ENCODE results near the gene SLC35A5.

The SLC35A5 gene

GRCh38 chr3:112531358-112531781 lies 30.5 kb upstream of the SLC35A5 start:
- TF ChIP-seq REST (IDR thresholded peaks at IDR 0.05; ENCODE audit: insufficient read depth in 1 of 2, low read depth in 2 of 2, low read length in 2 of 2) (no peak), FOXP2 (optimal IDR thresholded peaks at IDR 0.05; ENCODE audit: borderline replicate concordance, extremely low read depth, extremely low read length, insufficient read depth) (no peak), POLR2AphosphoS5 (IDR thresholded peaks at IDR 0.05; ENCODE audit: low read depth, low read length) (no peak), TAF1 (IDR thresholded peaks at IDR 0.05; ENCODE audit: borderline replicate concordance, insufficient read depth, low read length) (no peak), SIN3A (IDR thresholded peaks at IDR 0.05; ENCODE audit: borderline replicate concordance, insufficient read depth, low read length) (no peak)

GRCh38 chr3:112539825-112540650 lies 21.8 kb upstream of the SLC35A5 start:
- TF ChIP-seq TAF1 (IDR thresholded peaks at IDR 0.05; ENCODE audit: borderline replicate concordance, insufficient read depth, low read length) (no peak), REST (IDR thresholded peaks at IDR 0.05; ENCODE audit: insufficient read depth in 1 of 2, low read depth in 2 of 2, low read length in 2 of 2) (no peak), POLR2AphosphoS5 (IDR thresholded peaks at IDR 0.05; ENCODE audit: low read depth, low read length) (no peak), SIN3A (IDR thresholded peaks at IDR 0.05; ENCODE audit: borderline replicate concordance, insufficient read depth, low read length) (no peak), FOXP2 (optimal IDR thresholded peaks at IDR 0.05; ENCODE audit: borderline replicate concordance, extremely low read depth, extremely low read length, insufficient read depth) (no peak)

- TF ChIP-seq TAF1 (IDR thresholded peaks at IDR 0.05; ENCODE audit: borderline replicate concordance, insufficient read depth, low read length) (no peak), POLR2AphosphoS5 (IDR thresholded peaks at IDR 0.05; ENCODE audit: low read depth, low read length) (no peak), SIN3A (IDR thresholded peaks at IDR 0.05; ENCODE audit: borderline replicate concordance, insufficient read depth, low read length) (no peak), FOXP2 (optimal IDR thresholded peaks at IDR 0.05; ENCODE audit: borderline replicate concordance, extremely low read depth, extremely low read length, insufficient read depth) (no peak), REST (IDR thresholded peaks at IDR 0.05; ENCODE audit: insufficient read depth in 1 of 2, low read depth in 2 of 2, low read length in 2 of 2) (no peak)
These were observed 15.6 kb upstream of the SLC35A5 start for GRCh38 chr3:112546216-112546759.

GRCh38 chr3:112550859-112551258 lies 11.0 kb upstream of the SLC35A5 start:
- no peak for TF ChIP-seq REST (IDR thresholded peaks at IDR 0.05; ENCODE audit: insufficient read depth in 1 of 2, low read depth in 2 of 2, low read length in 2 of 2)
- TF ChIP-seq POLR2AphosphoS5 (IDR thresholded peaks at IDR 0.05; ENCODE audit: low read depth, low read length): no peak
- TF ChIP-seq SIN3A (IDR thresholded peaks at IDR 0.05; ENCODE audit: borderline replicate concordance, insufficient read depth, low read length): no peak
- TF ChIP-seq FOXP2 (optimal IDR thresholded peaks at IDR 0.05; ENCODE audit: borderline replicate concordance, extremely low read depth, extremely low read length, insufficient read depth): no peak
- TF ChIP-seq TAF1 (IDR thresholded peaks at IDR 0.05; ENCODE audit: borderline replicate concordance, insufficient read depth, low read length): no peak
